Heart right ventricle (tissue), 16 donors: ENCODE results near the gene ARHGEF12. TPM values are rescaled to one million over a fixed set of nuclear protein-coding genes. Genes with fewer than 3 reads are reported as not detected.

Experiments
- ATAC-seq, 8 donors: fragments of 200-7000 bp; cut with Tn5 transposase; one replicate each; pipeline ENCODE4 v1.9.1; 2020; ENCODE audit warnings: mild to moderate bottlenecking in 8 of 8, moderate library complexity in 8 of 8, moderate number of reproducible peaks in 1 of 8
- DNase-seq, 2 donors: peaks; one replicate each; pipeline ENCODE4 v3.0.0-alpha.2; 2020
- H3K27ac ChIP-seq, 10 donors: fragments of 200-600 bp; sonication (generic) in 2 of 10; one replicate each; pipeline versions ENCODE4 v1.5.0 to v1.8.0; 2020 to 2022; ENCODE audit warnings: mild to moderate bottlenecking in 3 of 10
- H3K27me3 ChIP-seq, 7 donors: fragments of 200-600 bp; one replicate each; pipeline ENCODE4 v1.8.0; 2021 to 2022; ENCODE audit warnings: mild to moderate bottlenecking in 2 of 7
- H3K36me3 ChIP-seq, 9 donors: fragments of 200-600 bp; sonication (generic) in 1 of 9; one replicate each; pipeline versions ENCODE4 v1.5.0 to v1.8.0; 2020 to 2022; ENCODE audit warnings: mild to moderate bottlenecking in 2 of 9
- H3K4me1 ChIP-seq, 9 donors: fragments of 200-600 bp; sonication (generic) in 1 of 9; one replicate each; pipeline versions ENCODE4 v1.5.0 to v1.8.0; 2020 to 2022; ENCODE audit warnings: mild to moderate bottlenecking in 4 of 9
- H3K4me3 ChIP-seq, 10 donors: fragments of 200-600 bp; sonication (generic) in 2 of 10; one replicate each; pipeline versions ENCODE4 v1.5.0 to v1.8.0; 2020 to 2022; ENCODE audit warnings: mild to moderate bottlenecking in 7 of 10, moderate library complexity in 2 of 10
- H3K9me3 ChIP-seq, 11 donors: fragments of 200-600 bp in 10 of 11; sonication (generic) in 2 of 11; one replicate each; pipeline versions ENCODE4 v1.5.0 to v1.8.0; 2013 to 2022; ENCODE audit warnings: mild to moderate bottlenecking in 2 of 11, control low read depth in 1 of 11, moderate library complexity in 1 of 11
- WGBS, 2 donors: extraction: QIAGEN DNeasy Blood & Tissue Kit; methylation state at CpG; one replicate each; pipeline ENCODE4 v1.1.7; 2013; ENCODE audit warnings: inconsistent platforms in 1 of 2; 5-methylcytosine and 5-hydroxymethylcytosine counted together
- intact Hi-C, 10 donors: fragments of 100-400 bp; cut with DNase I; formaldehyde crosslinking; loops; one replicate each; pipeline versions ENCODE4 v1.11.1 to v1.14.2; 2022
- polyA plus RNA-seq, 2 donors: library from polyadenylated mRNA; stranded (reverse); fragments of 200-250 nt; gene quantifications; one replicate each; pipeline ENCODE4 v1.2.3, GENCODE V29; 2013
- total RNA-seq, 10 donors: library from RNA; stranded (reverse); fragmentation: NEBNext Ultra II Directional in 3 of 10; extraction: Animal tissue kit (Norgen Biotek cat#: 25700) in 3 of 10; gene quantifications; one replicate each; pipeline versions ENCODE4 v1.2.1 to v1.2.4, GENCODE V29; 2021 to 2023
- TF ChIP-seq, protein P1 (sequence below), 9 donors: fragments of 200-600 bp; sonication (generic) in 2 of 9; IDR thresholded peaks; one replicate each; pipeline versions ENCODE4 v1.5.0 to v1.8.0; 2021 to 2022; ENCODE audit warnings: antibody characterized with exemption in 9 of 9, mild to moderate bottlenecking in 5 of 9, moderate library complexity in 1 of 9
- donor health status: Arrhythmogenic right ventricular cardiomyopathy.
- donor health status: ischemic (EF 13 %, LVEDD 7.1; RV severe dilation, severe dysfunction).
- donor health status: healthy with polysubstance abuse.
- donor health status: DM: no; HTN: yes; CAD: no.
- donor health status: DM: no; HTN: no; CAD: no.
- donor health status: ischemic (EF 25% LVEDD 6.9; RV normal size, moderate dysfunction).
- donor health status: ischemic (EF 25% LVEDD 5.7; RV mildly dilated, moderate dysfunction).
- donor health status: healthy.
- donor health status: DM: yes; HTN: yes; CAD: no.
- donor health status: Ischemic cardiomyopathy.
- donor health status: ischemic (EF 35%, LVEDD 5.7; RV mildly dilated, moderate dysfunction).
- donor health status: nonischemic (EF 11% LVEDD 7.7; RV severe dilation, severe dysfunction).
- donor health status: DM: yes; HTN: yes; CAD: no.
- donor health status: PGD.
- donor health status: ischemic (EF 29% LVEDD 5.4; RV normal size, mild dysfunction).
- donor health status: nonischemic (EF 23%, LVEDD 6.1; RV moderate dilation, normal function).

The ARHGEF12 gene
- total and polyA plus RNA-seq, 12 donors, result 20.0 to 155 (median 110) TPM

DNA sequence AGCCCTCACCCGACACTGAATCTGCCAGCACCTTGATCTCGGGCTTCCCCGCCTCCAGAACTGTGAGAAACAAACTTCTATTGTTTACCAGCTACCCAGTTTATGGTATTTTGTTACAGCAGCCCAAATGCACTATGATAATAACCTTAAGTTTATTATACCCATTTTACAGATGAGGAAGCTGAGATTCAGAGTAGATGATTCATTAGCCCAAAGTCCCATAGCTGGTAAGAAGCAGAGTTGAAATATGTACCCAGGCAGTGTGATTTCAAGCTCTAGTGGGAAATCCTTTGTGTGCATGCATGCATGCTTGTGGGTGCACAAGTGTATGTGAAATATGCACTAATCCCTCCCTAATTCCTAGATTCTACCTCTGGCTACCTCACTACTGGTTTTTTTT lies 183.3 kb downstream of the ARHGEF12 start:
- Histone ChIP-seq H3K27me3 (peaks cover 0 to 61% (median 29%) of the 10 kb centered on the region in 7 donors), H3K9me3 (no peaks in the 10 kb centered on the region), H3K4me1 (peaks cover 0 to 14% (median 3%) of the 10 kb centered on the region in 9 donors), H3K4me3 (no peak overlapping the region), H3K27ac (no peak overlapping the region), H3K36me3 (no peaks in the 10 kb centered on the region)
- 94 to 98% methylated on average over 3 of the region's 3 CpGs for WGBS, 2 donors
- intact Hi-C loops, result loop anchor here in 7 of 10 donors (10.0 kb wide), 4 partner anchors 285 to 675 kb away; no protein-coding TSS in a partner anchor
- TF ChIP-seq, protein P1, sequence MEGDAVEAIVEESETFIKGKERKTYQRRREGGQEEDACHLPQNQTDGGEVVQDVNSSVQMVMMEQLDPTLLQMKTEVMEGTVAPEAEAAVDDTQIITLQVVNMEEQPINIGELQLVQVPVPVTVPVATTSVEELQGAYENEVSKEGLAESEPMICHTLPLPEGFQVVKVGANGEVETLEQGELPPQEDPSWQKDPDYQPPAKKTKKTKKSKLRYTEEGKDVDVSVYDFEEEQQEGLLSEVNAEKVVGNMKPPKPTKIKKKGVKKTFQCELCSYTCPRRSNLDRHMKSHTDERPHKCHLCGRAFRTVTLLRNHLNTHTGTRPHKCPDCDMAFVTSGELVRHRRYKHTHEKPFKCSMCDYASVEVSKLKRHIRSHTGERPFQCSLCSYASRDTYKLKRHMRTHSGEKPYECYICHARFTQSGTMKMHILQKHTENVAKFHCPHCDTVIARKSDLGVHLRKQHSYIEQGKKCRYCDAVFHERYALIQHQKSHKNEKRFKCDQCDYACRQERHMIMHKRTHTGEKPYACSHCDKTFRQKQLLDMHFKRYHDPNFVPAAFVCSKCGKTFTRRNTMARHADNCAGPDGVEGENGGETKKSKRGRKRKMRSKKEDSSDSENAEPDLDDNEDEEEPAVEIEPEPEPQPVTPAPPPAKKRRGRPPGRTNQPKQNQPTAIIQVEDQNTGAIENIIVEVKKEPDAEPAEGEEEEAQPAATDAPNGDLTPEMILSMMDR (IDR thresholded peaks at IDR 0.05), result no peak
- ATAC-seq, result no peak
- no peak for DNase-seq

- Histone ChIP-seq H3K4me1 (peaks cover 0 to 14% (median 3%) of the 10 kb centered on the region in 9 donors), H3K9me3 (no peaks in the 10 kb centered on the region), H3K4me3 (no peak overlapping the region), H3K36me3 (no peaks in the 10 kb centered on the region), H3K27ac (no peak overlapping the region), H3K27me3 (peaks cover 0 to 53% (median 35%) of the 10 kb centered on the region in 7 donors)
- TF ChIP-seq, protein P1 (IDR thresholded peaks at IDR 0.05), result no peak
- WGBS, 2 donors, result 91 to 95% methylated on average over 16 of the region's 16 CpGs
- ATAC-seq, result no peak
- intact Hi-C loops, result loop anchor here in 1 of 10 donors (5.0 kb wide), 1 partner anchor 157 kb away; no protein-coding TSS in a partner anchor
- DNase-seq, result no peak
Observed at GRCh38 chr11:120520091-120520822, 184.0 kb downstream of the ARHGEF12 start.

DNA sequence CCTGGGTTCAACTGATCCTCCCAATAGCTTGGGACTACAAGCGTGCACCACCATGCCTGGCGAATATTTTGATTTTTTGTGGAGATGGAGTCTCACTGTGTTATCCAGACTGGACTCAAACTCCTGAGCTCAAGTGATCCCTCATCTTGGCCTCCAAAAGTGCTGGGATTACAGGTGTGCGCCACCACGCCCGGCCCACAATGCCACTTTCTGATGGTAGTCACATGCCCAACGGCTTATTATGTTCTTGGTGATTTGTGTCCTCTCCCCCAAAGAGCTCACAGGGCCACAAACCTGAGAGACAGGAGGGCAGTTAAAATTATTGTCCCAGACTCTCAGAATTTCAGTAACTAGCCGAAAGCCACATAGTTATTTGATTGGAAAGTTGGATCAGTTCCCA lies 185.0 kb downstream of the ARHGEF12 start:
- H3K9me3 ChIP-seq, result no peaks in the 10 kb centered on the region
- intact Hi-C loops, result loop anchor here in 1 of 10 donors (5.0 kb wide), 1 partner anchor 156 kb away; no protein-coding TSS in a partner anchor
- no peak overlapping the region for H3K4me3 ChIP-seq
- no peak for ATAC-seq
- H3K36me3 ChIP-seq, result no peaks in the 10 kb centered on the region
- no peak overlapping the region for H3K27ac ChIP-seq
- peaks cover 0 to 51% (median 37%) of the 10 kb centered on the region in 7 donors for H3K27me3 ChIP-seq
- H3K4me1 ChIP-seq, result peaks cover 0 to 14% (median 3%) of the 10 kb centered on the region in 9 donors
- no peak for DNase-seq
- TF ChIP-seq, protein P1 (IDR thresholded peaks at IDR 0.05), result no peak
- 94 to 95% methylated on average over 7 of the region's 7 CpGs for WGBS, 2 donors

GRCh38 chr11:120522021-120522420 lies 185.8 kb downstream of the ARHGEF12 start:
- no peaks in the 10 kb centered on the region for H3K36me3 ChIP-seq
- H3K9me3 ChIP-seq, result no peaks in the 10 kb centered on the region
- peaks cover 0 to 10% (median 3%) of the 10 kb centered on the region in 9 donors for H3K4me1 ChIP-seq
- no peak overlapping the region for H3K27ac ChIP-seq
- peaks cover 0 to 50% (median 39%) of the 10 kb centered on the region in 7 donors for H3K27me3 ChIP-seq
- no peak for ATAC-seq
- no peak overlapping the region for H3K4me3 ChIP-seq
- 90 to 93% methylated on average over 11 of the region's 11 CpGs for WGBS, 2 donors
- DNase-seq, result no peak
- intact Hi-C loops, result loop anchor here in 1 of 10 donors (5.0 kb wide), 1 partner anchor 155 kb away; no protein-coding TSS in a partner anchor
- TF ChIP-seq, protein P1 (IDR thresholded peaks at IDR 0.05), result no peak
